GM12873 (cell line): Measurements from ENCODE around the gene PPP1R1B.

Experiments used
- CTCF ChIP-seq: IDR thresholded peaks from 2 replicates; pipeline ENCODE4 v1.5.1; 2012; ENCODE audit warnings: low read depth, mild to moderate bottlenecking, moderate library complexity, low read length, control low read depth; ENCODE audit not compliant: insufficient read depth; ENCODE audit errors: missing control alignments

Gene PPP1R1B

DNA sequence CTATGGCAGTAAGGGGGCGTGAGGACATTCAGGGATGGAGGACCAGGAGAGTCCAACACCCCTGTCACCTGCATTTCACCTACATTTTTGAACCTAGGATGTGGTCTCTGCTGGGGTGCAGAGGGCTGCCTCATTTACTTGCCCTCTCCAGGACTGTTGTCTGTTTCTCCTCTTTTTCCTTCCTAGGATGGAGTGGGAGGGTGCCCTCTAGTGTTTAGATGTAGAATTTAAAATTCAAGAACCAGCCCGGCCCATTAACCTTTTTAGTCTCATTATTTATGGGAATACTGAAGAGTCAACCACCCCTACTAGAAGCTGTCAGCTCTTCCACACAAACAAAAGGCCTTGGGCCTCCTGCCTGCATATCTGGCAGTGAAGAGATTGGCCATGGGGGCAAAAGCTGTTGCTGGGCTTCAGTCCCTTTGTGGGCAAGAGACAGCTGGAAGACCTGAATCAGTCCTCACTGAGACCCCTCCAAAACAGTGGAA lies 7.7 kb downstream of the PPP1R1B start:
- TF ChIP-seq CTCF, result peak; percentile 69

GRCh38 chr17:39635614-39636176 lies 8.9 kb downstream of the PPP1R1B start:
- no peak for TF ChIP-seq CTCF

GRCh38 chr17:39636587-39636926 lies 9.8 kb downstream of the PPP1R1B start:
- no peak for TF ChIP-seq CTCF

GRCh38 chr17:39636927-39637736 lies 10.4 kb downstream of the PPP1R1B start, which contains the start of gene STARD3:
Gene STARD3, plus strand, starts transcription at chr17:39637144. Its CDS starts 16,388 bp downstream, at chr17:39653532.
- TF ChIP-seq CTCF, result no peak

DNA sequence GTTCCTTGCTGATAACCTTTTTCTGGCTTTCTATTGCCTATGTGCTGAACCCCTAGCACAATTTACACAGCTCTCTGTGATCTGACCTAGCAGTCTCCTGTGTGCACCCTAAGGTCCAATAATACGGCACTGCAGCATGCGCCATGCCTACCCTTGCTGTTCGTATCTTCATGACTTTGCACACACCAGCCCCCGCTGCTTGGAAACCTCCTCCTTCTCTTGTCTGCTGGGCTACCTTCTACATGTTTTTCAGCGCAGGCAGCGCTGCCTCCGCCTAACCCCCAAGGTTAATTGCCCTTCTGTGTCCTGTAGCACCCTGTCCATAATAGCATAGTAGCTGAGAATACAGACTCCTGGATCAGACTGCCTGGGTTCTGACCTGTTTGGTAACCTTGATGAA lies 11.6 kb downstream of the PPP1R1B start:
- TF ChIP-seq CTCF, result no peak

DNA sequence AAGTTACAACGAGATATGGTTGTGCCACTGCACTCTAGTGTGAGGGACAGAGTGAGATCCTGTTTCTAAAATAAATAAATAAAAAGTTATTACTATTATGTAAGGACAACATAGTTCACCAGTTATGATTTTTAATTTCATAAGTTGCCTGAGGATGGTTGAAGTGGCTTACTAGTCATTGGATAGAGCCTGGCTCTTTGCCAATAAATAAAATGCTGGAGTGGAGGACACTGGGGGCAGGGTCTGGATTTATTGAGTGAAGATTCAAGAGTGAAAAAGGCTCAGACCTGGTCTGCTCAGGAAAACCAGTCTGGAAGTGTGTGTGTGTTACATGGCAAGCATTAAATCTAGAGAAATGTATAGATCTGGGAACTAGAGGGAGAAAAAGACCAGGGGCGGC lies 12.3 kb downstream of the PPP1R1B start:
- no peak for TF ChIP-seq CTCF

DNA sequence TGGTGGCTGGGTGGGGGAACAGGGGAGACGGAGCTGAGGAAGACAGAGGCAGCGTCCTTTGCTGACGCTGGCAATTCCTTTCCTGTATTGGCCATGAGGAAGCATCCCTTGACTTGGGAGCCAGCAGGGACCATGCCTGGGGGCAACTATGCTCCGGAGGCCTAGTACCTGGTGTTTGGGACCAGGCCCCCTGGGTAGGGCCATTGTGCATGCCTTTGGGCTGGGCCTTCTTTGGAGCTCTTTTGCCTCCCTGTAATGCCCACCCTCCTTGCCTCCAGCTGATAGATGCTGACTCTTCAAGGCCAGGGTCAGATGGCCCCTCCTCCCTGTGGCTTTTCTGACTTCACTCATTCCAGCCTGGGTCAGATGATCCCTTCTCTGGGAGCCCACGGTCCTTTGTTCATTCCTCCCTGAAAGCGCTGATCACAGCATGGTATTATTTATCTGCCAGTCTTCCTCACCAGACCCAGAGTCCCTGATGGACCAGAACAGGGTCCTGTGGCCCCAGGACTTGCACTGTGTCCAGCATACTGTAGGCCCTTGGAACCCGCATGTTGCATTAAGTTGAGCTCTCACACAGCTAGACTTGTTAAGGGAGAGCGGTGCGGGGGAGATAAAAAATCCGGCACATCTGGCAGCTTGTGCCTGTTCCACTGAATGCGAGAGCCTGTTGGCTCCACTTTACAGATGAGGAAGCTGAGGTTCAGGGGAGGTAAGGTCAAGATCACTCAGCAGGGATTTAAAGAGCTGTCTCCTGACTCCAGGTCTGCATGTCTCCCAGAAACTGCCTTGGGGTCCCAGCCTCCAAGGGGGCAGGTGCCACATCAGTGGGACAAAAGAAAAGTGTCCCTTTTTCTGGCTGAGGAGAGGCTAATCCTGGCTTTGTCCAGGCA lies 13.1 kb downstream of the PPP1R1B start:
- TF ChIP-seq CTCF, result no peak
